ENCODE measurements around the gene NDFIP1. TPM values are rescaled to one million over a fixed set of nuclear protein-coding genes. Genes with fewer than 3 reads are reported as not detected.

Gene NDFIP1
- total RNA-seq, 1 experiment from 2014 or later, result 58.0 TPM

GRCh38 chr5:142128675-142129208, 20.2 kb downstream of the NDFIP1 start:
- TF ChIP-seq CTCF (IDR thresholded peaks at IDR 0.05; ENCODE audit: unreplicated experiment), result no peak
- Mint-ChIP-seq H3K27me3 (ENCODE audit: unreplicated experiment) (no peaks in the 10 kb centered on the region), H3K36me3 (ENCODE audit: insufficient read depth, unreplicated experiment) (no peaks in the 10 kb centered on the region), H3K4me3 (ENCODE audit: low read depth, unreplicated experiment) (no peak overlapping the region), H3K27ac (ENCODE audit: unreplicated experiment) (no peak overlapping the region), H3K9me3 (ENCODE audit: low read depth, unreplicated experiment) (no peaks in the 10 kb centered on the region), H3K4me1 (ENCODE audit: low read depth, unreplicated experiment) (peaks cover 10% of the 10 kb centered on the region)
- CTCF ChIA-PET, result no interaction called here
- BruUV-seq (replicated peaks), result no TSS peak
- intact Hi-C loops (cut with micrococcal nuclease; ENCODE audit: unreplicated experiment), result no loop called here
- no peak for DNase-seq

GRCh38 chr5:142129446-142130066, 21.0 kb downstream of the NDFIP1 start:
- TF ChIP-seq CTCF (IDR thresholded peaks at IDR 0.05; ENCODE audit: unreplicated experiment), result no peak
- intact Hi-C loops (cut with micrococcal nuclease; ENCODE audit: unreplicated experiment), result no loop called here
- H3K4me1 Mint-ChIP-seq (ENCODE audit: low read depth, unreplicated experiment), result peaks cover 10% of the 10 kb centered on the region
- no peaks in the 10 kb centered on the region for H3K36me3 Mint-ChIP-seq (ENCODE audit: insufficient read depth, unreplicated experiment)
- CTCF ChIA-PET, result interaction anchor here (0.7 kb wide), 1 partner anchor 9 kb away, joined by 3 read pairs; no protein-coding TSS in a partner anchor
- H3K9me3 Mint-ChIP-seq (ENCODE audit: low read depth, unreplicated experiment), result no peaks in the 10 kb centered on the region
- H3K27me3 Mint-ChIP-seq (ENCODE audit: unreplicated experiment), result no peaks in the 10 kb centered on the region
- no TSS peak for BruUV-seq (replicated peaks)
- H3K4me3 Mint-ChIP-seq (ENCODE audit: low read depth, unreplicated experiment), result no peak overlapping the region
- no peak for DNase-seq
- no peak overlapping the region for H3K27ac Mint-ChIP-seq (ENCODE audit: unreplicated experiment)

GRCh38 chr5:142131394-142131793, 22.8 kb downstream of the NDFIP1 start:
- DNase-seq, result no peak
- H3K36me3 Mint-ChIP-seq (ENCODE audit: insufficient read depth, unreplicated experiment), result peaks cover 8% of the 10 kb centered on the region
- no peak for TF ChIP-seq CTCF (IDR thresholded peaks at IDR 0.05; ENCODE audit: unreplicated experiment)
- no peak overlapping the region for H3K27ac Mint-ChIP-seq (ENCODE audit: unreplicated experiment)
- H3K4me3 Mint-ChIP-seq (ENCODE audit: low read depth, unreplicated experiment), result no peak overlapping the region
- intact Hi-C loops (cut with micrococcal nuclease; ENCODE audit: unreplicated experiment), result no loop called here
- H3K27me3 Mint-ChIP-seq (ENCODE audit: unreplicated experiment), result no peaks in the 10 kb centered on the region
- no peaks in the 10 kb centered on the region for H3K9me3 Mint-ChIP-seq (ENCODE audit: low read depth, unreplicated experiment)
- CTCF ChIA-PET, result no interaction called here
- BruUV-seq (replicated peaks), result no TSS peak
- peaks cover 10% of the 10 kb centered on the region for H3K4me1 Mint-ChIP-seq (ENCODE audit: low read depth, unreplicated experiment)

GRCh38 chr5:142132916-142133315, 24.3 kb downstream of the NDFIP1 start:
- H3K36me3 Mint-ChIP-seq (ENCODE audit: insufficient read depth, unreplicated experiment), result peaks cover 8% of the 10 kb centered on the region
- no peaks in the 10 kb centered on the region for H3K27me3 Mint-ChIP-seq (ENCODE audit: unreplicated experiment)
- intact Hi-C loops (cut with micrococcal nuclease; ENCODE audit: unreplicated experiment), result no loop called here
- no peak for DNase-seq
- no TSS peak for BruUV-seq (replicated peaks)
- H3K9me3 Mint-ChIP-seq (ENCODE audit: low read depth, unreplicated experiment), result no peaks in the 10 kb centered on the region
- CTCF ChIA-PET, result no interaction called here
- H3K4me1 Mint-ChIP-seq (ENCODE audit: low read depth, unreplicated experiment), result peaks cover 10% of the 10 kb centered on the region
- H3K27ac Mint-ChIP-seq (ENCODE audit: unreplicated experiment), result no peak overlapping the region
- no peak overlapping the region for H3K4me3 Mint-ChIP-seq (ENCODE audit: low read depth, unreplicated experiment)
- no peak for TF ChIP-seq CTCF (IDR thresholded peaks at IDR 0.05; ENCODE audit: unreplicated experiment)
